Measurements from ENCODE around the gene POLR3H. TPM values are rescaled to one million over a fixed set of nuclear protein-coding genes. Genes with fewer than 3 reads are reported as not detected.

The POLR3H gene
- total and polyA plus RNA-seq, 2 donors (not counting 1 experiment from before 2014, with no cell fraction given): 12.4 to 32.1 TPM

DNA sequence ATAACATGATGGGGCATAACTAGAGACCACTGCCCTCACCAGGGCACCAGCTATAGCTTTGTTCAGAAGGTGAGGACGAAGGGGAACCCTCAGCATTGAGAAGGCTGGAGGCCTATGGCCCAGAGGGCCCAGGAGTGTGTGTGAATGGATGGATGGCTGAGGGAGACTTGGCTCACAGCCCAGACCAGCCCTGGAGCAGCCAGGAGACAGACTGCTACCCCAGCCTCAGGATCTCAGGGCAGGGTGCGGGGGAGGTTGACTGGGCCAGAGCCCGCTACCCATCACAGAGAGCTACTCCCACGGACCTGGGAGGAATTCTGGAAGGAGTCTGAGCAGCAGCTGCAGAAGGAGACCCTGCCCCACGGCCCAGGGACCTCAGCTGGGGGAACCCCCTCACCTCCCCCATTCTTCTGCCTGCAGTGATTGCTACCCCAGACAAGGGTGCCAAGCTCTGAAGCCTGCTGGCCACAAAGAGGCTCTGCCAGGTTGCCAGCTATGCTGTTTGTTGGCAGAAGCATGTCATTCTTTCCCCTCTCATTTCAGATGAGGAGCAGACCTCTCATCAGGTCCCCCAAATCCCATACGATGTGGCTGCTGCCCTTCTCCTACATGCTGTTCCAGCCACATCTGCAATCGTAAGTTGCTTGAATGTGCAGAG lies 11.2 kb upstream of the POLR3H start:
- Histone ChIP-seq H3K9ac (ENCODE audit: low read length) (no peak overlapping the region), H3K4me1 (ENCODE audit: control insufficient read depth in 2 of 2, insufficient read depth in 2 of 2, low read length in 2 of 2) (no peaks in the 10 kb centered on the region), H4K20me1 (ENCODE audit: control insufficient read depth, insufficient read depth, low read length, poor library complexity, severe bottlenecking) (no peaks in the 10 kb centered on the region), H3K4me3 (ENCODE audit: control extremely low read depth in 1 of 5, extremely low read depth in 1 of 5, insufficient read depth in 1 of 5, low read depth in 2 of 5, low read length in 4 of 5) (no peak overlapping the region), H3K4me2 (replicated peaks; ENCODE audit: low read depth, low read length, poor library complexity, severe bottlenecking) (no peak overlapping the region), H2AFZ (ENCODE audit: insufficient read depth, low read depth, low read length, poor library complexity, severe bottlenecking) (no peak overlapping the region), H3K9me3 (ENCODE audit: control extremely low read depth in 1 of 3, control insufficient read depth in 2 of 3, insufficient read depth in 1 of 3, low read length in 2 of 3) (no peaks in the 10 kb centered on the region), H3K79me2 (ENCODE audit: control insufficient read depth, insufficient read depth, low read length) (no peaks in the 10 kb centered on the region), H3K27ac (ENCODE audit: low read length in 2 of 2) (no peak overlapping the region), H3K27me3 (replicated peaks in 1 of 4; ENCODE audit: control extremely low read depth in 1 of 4, control insufficient read depth in 3 of 4, insufficient read depth in 4 of 4, low read length in 3 of 4) (peaks cover 0 to 19% (median 4%) of the 10 kb centered on the region in 4 experiments), H3K36me3 (replicated peaks in 1 of 2; ENCODE audit: control extremely low read depth in 1 of 2, control insufficient read depth in 1 of 2, extremely low read depth in 1 of 2, insufficient read depth in 2 of 2, low read length in 1 of 2) (no peaks in the 10 kb centered on the region)
- CTCF ChIA-PET: interaction anchor here (0.9 kb wide), 1 partner anchor 42 kb away, joined by 3 read pairs; no protein-coding TSS in a partner anchor
- Mint-ChIP-seq H3K27me3 (peaks cover 24% of the 10 kb centered on the region), H3K9me3 (ENCODE audit: insufficient read depth) (no peaks in the 10 kb centered on the region), H3K4me1 (no peaks in the 10 kb centered on the region), H3K4me3 (no peak overlapping the region), H3K27ac (no peak overlapping the region)
- intact Hi-C loops (cut with micrococcal nuclease): no loop called here
- ATAC-seq (ENCODE audit: low read depth) (no peak), DNase-seq (no peak)
- POLR2A ChIA-PET: interaction anchor here (0.7 kb wide), 1 partner anchor 12 kb away, joined by 7 read pairs; no protein-coding TSS in a partner anchor
- TF ChIP-seq CTCF (IDR thresholded peaks at IDR 0.05) (no peak), EZH2 (IDR thresholded peaks at IDR 0.05; ENCODE audit: borderline replicate concordance, insufficient read depth, low read depth, low read length, poor library complexity, severe bottlenecking) (no peak)
- 86% methylated on average over 5 of the region's 7 CpGs for WGBS (ENCODE audit: insufficient coverage)

DNA sequence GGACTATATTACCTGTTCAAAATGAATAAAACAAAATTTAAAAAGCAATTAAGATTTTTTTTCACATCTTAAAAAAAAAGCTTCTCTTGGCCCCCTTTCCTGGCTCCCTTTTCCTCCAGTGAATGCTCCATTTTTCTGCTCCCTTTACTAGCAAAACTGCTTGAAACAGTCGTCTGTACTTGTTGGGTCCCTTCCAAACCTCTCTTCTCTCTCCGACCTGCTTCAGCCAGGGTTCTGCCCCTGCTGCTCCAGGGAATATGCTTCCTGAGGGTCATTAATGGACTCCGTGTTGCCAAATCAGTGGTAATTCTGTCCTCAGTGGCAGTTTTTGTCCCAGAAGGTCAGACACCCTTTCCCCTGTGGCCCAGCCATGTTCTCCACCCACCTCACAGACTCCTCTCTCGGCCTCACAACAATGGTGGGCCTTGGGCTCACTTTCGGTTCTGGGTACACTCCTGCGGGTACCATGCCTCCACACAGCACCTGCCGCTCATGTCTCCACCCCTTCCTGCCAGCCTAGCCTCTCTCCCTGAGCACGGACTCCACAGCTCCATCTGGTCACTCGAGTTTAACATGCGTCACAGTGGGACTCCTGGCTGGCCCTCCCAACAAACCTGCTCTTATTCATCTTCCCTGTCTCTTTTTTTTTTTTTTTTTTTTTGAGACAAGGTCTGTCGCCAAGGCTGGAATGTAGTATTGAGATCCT lies 7.8 kb upstream of the POLR3H start:
- Histone ChIP-seq H4K20me1 (ENCODE audit: control insufficient read depth, insufficient read depth, low read length, poor library complexity, severe bottlenecking) (no peaks in the 10 kb centered on the region), H3K4me1 (ENCODE audit: control insufficient read depth in 2 of 2, insufficient read depth in 2 of 2, low read length in 2 of 2) (no peaks in the 10 kb centered on the region), H3K79me2 (ENCODE audit: control insufficient read depth, insufficient read depth, low read length) (no peaks in the 10 kb centered on the region), H3K36me3 (replicated peaks in 1 of 2; ENCODE audit: control extremely low read depth in 1 of 2, control insufficient read depth in 1 of 2, extremely low read depth in 1 of 2, insufficient read depth in 2 of 2, low read length in 1 of 2) (no peaks in the 10 kb centered on the region), H3K4me2 (replicated peaks; ENCODE audit: low read depth, low read length, poor library complexity, severe bottlenecking) (no peak overlapping the region), H3K9ac (ENCODE audit: low read length) (no peak overlapping the region), H3K4me3 (ENCODE audit: control extremely low read depth in 1 of 5, extremely low read depth in 1 of 5, insufficient read depth in 1 of 5, low read depth in 2 of 5, low read length in 4 of 5) (no peak overlapping the region), H3K9me3 (ENCODE audit: control extremely low read depth in 1 of 3, control insufficient read depth in 2 of 3, insufficient read depth in 1 of 3, low read length in 2 of 3) (no peaks in the 10 kb centered on the region), H2AFZ (ENCODE audit: insufficient read depth, low read depth, low read length, poor library complexity, severe bottlenecking) (no peak overlapping the region), H3K27me3 (replicated peaks in 1 of 4; ENCODE audit: control extremely low read depth in 1 of 4, control insufficient read depth in 3 of 4, insufficient read depth in 4 of 4, low read length in 3 of 4) (peaks cover 0 to 7% (median 0%) of the 10 kb centered on the region in 4 experiments), H3K27ac (ENCODE audit: low read length in 2 of 2) (no peak overlapping the region)
- H3K4me1 Mint-ChIP-seq: no peaks in the 10 kb centered on the region
- intact Hi-C loops (cut with micrococcal nuclease): no loop called here
- POLR2A ChIA-PET: no interaction called here
- no peak for TF ChIP-seq CTCF (IDR thresholded peaks at IDR 0.05)
- TF ChIP-seq EZH2 (IDR thresholded peaks at IDR 0.05; ENCODE audit: borderline replicate concordance, insufficient read depth, low read depth, low read length, poor library complexity, severe bottlenecking): no peak
- no peak for ATAC-seq (ENCODE audit: low read depth)
- no peak overlapping the region for H3K27ac Mint-ChIP-seq
- WGBS (ENCODE audit: insufficient coverage): 79% methylated on average over 10 of the region's 11 CpGs
- no peaks in the 10 kb centered on the region for H3K9me3 Mint-ChIP-seq (ENCODE audit: insufficient read depth)
- DNase-seq: no peak
- H3K4me3 Mint-ChIP-seq: no peak overlapping the region
- CTCF ChIA-PET: interaction anchor here (1.2 kb wide), 1 partner anchor 38 kb away, joined by 3 read pairs; the partner anchor contains the start of gene PMM1
- peaks cover 13% of the 10 kb centered on the region for H3K27me3 Mint-ChIP-seq

Data from B cell (primary cell).